Measurements from ENCODE around the gene SLC26A11.

DNA sequence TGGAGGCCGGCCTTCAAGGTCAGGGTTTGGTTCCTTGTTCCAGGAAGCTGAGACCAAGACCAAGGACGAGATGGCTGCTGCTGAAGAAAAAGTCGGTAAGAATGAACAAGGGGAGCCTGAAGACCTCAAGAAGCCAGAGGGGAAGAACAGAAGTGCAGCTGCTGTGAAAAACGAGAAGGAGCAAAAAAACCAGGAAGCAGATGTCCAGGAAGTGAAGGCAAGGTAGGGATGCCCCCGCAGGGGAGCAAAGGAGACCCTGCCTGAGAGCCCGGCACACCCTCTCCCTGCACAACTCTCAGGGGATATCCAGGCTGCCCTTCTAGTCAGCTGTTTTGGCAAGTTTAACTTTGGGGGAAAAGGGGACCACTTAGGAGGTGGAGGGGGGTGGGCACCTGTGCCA, 69.4 kb downstream of the SLC26A11 start:
- TF ChIP-seq ZFP36 (IDR thresholded peaks at IDR 0.05; ENCODE audit: borderline replicate concordance, partially characterized antibody) (no peak), SMC3 (IDR thresholded peaks at IDR 0.05) (no peak), CHD4 (IDR thresholded peaks at IDR 0.05; ENCODE audit: borderline replicate concordance) (no peak), POLR2A (IDR thresholded peaks at IDR 0.05; ENCODE audit: low read length) (no peak), KDM5A (IDR thresholded peaks at IDR 0.05) (no peak), PBX3 (IDR thresholded peaks at IDR 0.05) (no peak), NR3C1 (IDR thresholded peaks at IDR 0.05) (no peak), ESRRA (IDR thresholded peaks at IDR 0.05; ENCODE audit: borderline replicate concordance, low read length) (no peak), CBX2 (IDR thresholded peaks at IDR 0.05; ENCODE audit: borderline replicate concordance, low read depth) (no peak), RAD21 (conservative IDR thresholded peaks at IDR 0.05 in 1 of 2, IDR thresholded peaks at IDR 0.05 in 1 of 2) (no peak), RNF2 (IDR thresholded peaks at IDR 0.05; ENCODE audit: borderline replicate concordance, low read depth) (no peak)
- TF ChIP-seq, protein P1, sequence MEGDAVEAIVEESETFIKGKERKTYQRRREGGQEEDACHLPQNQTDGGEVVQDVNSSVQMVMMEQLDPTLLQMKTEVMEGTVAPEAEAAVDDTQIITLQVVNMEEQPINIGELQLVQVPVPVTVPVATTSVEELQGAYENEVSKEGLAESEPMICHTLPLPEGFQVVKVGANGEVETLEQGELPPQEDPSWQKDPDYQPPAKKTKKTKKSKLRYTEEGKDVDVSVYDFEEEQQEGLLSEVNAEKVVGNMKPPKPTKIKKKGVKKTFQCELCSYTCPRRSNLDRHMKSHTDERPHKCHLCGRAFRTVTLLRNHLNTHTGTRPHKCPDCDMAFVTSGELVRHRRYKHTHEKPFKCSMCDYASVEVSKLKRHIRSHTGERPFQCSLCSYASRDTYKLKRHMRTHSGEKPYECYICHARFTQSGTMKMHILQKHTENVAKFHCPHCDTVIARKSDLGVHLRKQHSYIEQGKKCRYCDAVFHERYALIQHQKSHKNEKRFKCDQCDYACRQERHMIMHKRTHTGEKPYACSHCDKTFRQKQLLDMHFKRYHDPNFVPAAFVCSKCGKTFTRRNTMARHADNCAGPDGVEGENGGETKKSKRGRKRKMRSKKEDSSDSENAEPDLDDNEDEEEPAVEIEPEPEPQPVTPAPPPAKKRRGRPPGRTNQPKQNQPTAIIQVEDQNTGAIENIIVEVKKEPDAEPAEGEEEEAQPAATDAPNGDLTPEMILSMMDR (IDR thresholded peaks at IDR 0.05), result no peak
- TF ChIP-seq, protein P2, sequence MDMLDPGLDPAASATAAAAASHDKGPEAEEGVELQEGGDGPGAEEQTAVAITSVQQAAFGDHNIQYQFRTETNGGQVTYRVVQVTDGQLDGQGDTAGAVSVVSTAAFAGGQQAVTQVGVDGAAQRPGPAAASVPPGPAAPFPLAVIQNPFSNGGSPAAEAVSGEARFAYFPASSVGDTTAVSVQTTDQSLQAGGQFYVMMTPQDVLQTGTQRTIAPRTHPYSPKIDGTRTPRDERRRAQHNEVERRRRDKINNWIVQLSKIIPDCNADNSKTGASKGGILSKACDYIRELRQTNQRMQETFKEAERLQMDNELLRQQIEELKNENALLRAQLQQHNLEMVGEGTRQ (IDR thresholded peaks at IDR 0.05), result no peak

Data from A549 (cell line).